SU-DHL-6 (cell line): ENCODE measurements around the gene NANOS3.
"Not testable (repeated sequence)": the region's sequence is repeated elsewhere in the genome, so short reads cannot be mapped to it uniquely, and the experiment has no call there.

Source experiments
- H2AFZ ChIP-seq: fragments of 200-600 bp; sonication (generic); 2 replicates; pipeline ENCODE4 v1.6.1; 2014; ENCODE audit warnings: low read depth, mild to moderate bottlenecking, moderate library complexity, mixed read lengths, antibody characterized with exemption, low read length; ENCODE audit not compliant: severe bottlenecking
- H3F3A ChIP-seq: fragments of 200-600 bp; shearing (Covaris generic); 2 replicates; pipeline ENCODE4 v1.6.0; 2016; ENCODE audit warnings: antibody characterized with exemption, mild to moderate bottlenecking; ENCODE audit not compliant: insufficient read depth
- H3K27ac ChIP-seq: fragments of 200-600 bp; sonication (generic); 2 replicates; pipeline ENCODE4 v1.5.1; 2016; ENCODE audit warnings: low read depth, mild to moderate bottlenecking, low read length, moderate library complexity, mixed read lengths
- H3K27me3 ChIP-seq: fragments of 200-600 bp; sonication (generic), shearing (Covaris generic); 2 replicates; pipeline ENCODE4 v1.6.0; 2014; ENCODE audit warnings: mild to moderate bottlenecking, low read length
- H3K36me3 ChIP-seq: fragments of 200-600 bp; sonication (generic); 2 replicates; pipeline ENCODE4 v1.6.1; 2014; ENCODE audit warnings: mild to moderate bottlenecking, low read length, mixed read lengths
- H3K4me2 ChIP-seq: fragments of 300-600, 200-600 bp; shearing (Covaris generic), sonication (generic); 2 replicates; pipeline ENCODE4 v1.6.0; 2014; ENCODE audit warnings: low read length, low read depth, mild to moderate bottlenecking; ENCODE audit not compliant: poor library complexity, severe bottlenecking
- H3K4me3 ChIP-seq: fragments of 200-600 bp; sonication (generic); 2 replicates; pipeline ENCODE4 v1.5.1; 2014; ENCODE audit warnings: antibody characterized with exemption, low read length, mild to moderate bottlenecking, mixed read lengths; ENCODE audit not compliant: insufficient read depth, poor library complexity, severe bottlenecking
- H3K79me2 ChIP-seq: fragments of 200-600 bp; sonication (generic); 2 replicates; pipeline ENCODE4 v1.6.1; 2014; ENCODE audit warnings: mild to moderate bottlenecking, low read length, moderate library complexity; ENCODE audit not compliant: insufficient read depth
- H3K9ac ChIP-seq: fragments of 200-600 bp; sonication (generic); 2 replicates; pipeline ENCODE4 v1.7.0; 2014; ENCODE audit warnings: mild to moderate bottlenecking, low read length
- H3K9me2 ChIP-seq: fragments of 200-600 bp; sonication (generic); replicated peaks from 2 replicates; pipeline ENCODE4 v1.6.1; 2014; ENCODE audit warnings: low read length; ENCODE audit not compliant: insufficient read depth
- H3K9me3 ChIP-seq: fragments of 200-600 bp; sonication (generic); 2 replicates; pipeline ENCODE4 v1.6.1; 2014; ENCODE audit warnings: low read length, mixed read lengths; ENCODE audit not compliant: insufficient read depth
- H4K20me1 ChIP-seq: fragments of 200-600 bp; sonication (generic); 2 replicates; pipeline ENCODE4 v1.6.1; 2014; ENCODE audit warnings: low read depth, mild to moderate bottlenecking, antibody characterized with exemption, low read length, moderate library complexity, mixed read lengths
- CTCF ChIP-seq: fragments of 200-600 bp; sonication (generic); IDR thresholded peaks from one replicate; pipeline ENCODE4 v1.5.1; 2017; ENCODE audit warnings: antibody characterized with exemption, mild to moderate bottlenecking, low read length, moderate library complexity; ENCODE audit not compliant: insufficient read depth, poor library complexity, severe bottlenecking
- EZH2phosphoT487 ChIP-seq: fragments of 200-600 bp; sonication (generic), shearing (Covaris generic); conservative IDR thresholded peaks from 2 replicates; pipeline ENCODE4 v1.6.1; 2018; ENCODE audit warnings: mild to moderate bottlenecking, antibody characterized with exemption, low read length, moderate library complexity, mixed read lengths

Gene NANOS3

GRCh38 chr19:13920940-13921747, 44.2 kb downstream of the NANOS3 start:
- Histone ChIP-seq H3F3A (no peaks in the 10 kb centered on the region), H2AFZ (no peak overlapping the region), H3K79me2 (no peaks in the 10 kb centered on the region)

GRCh38 chr19:13922118-13922517, 45.2 kb downstream of the NANOS3 start:
- not testable (repeated sequence) for H3F3A ChIP-seq, H2AFZ ChIP-seq, H3K9me3 ChIP-seq, H3K27ac ChIP-seq, H3K4me2 ChIP-seq, H3K9ac ChIP-seq, H4K20me1 ChIP-seq, H3K79me2 ChIP-seq, H3K9me2 ChIP-seq, H3K4me3 ChIP-seq, H3K27me3 ChIP-seq
- H3K36me3 ChIP-seq, result peaks cover 11% of the 10 kb centered on the region

More at GRCh38 chr19:13920940-13921747, 44.2 kb downstream of the NANOS3 start:
- H3K9me2 ChIP-seq, result no peaks in the 10 kb centered on the region
- H3K9ac ChIP-seq, result no peak overlapping the region
- H3K4me3 ChIP-seq, result no peak overlapping the region
- no peaks in the 10 kb centered on the region for H3K27me3 ChIP-seq
- no peak overlapping the region for H3K27ac ChIP-seq
- H3K9me3 ChIP-seq, result no peaks in the 10 kb centered on the region
- no peaks in the 10 kb centered on the region for H4K20me1 ChIP-seq
- no peak overlapping the region for H3K4me2 ChIP-seq
- peaks cover 11% of the 10 kb centered on the region for H3K36me3 ChIP-seq
- no peak for TF ChIP-seq EZH2phosphoT487
- no peak for TF ChIP-seq CTCF

GRCh38 chr19:13923194-13923987, 46.5 kb downstream of the NANOS3 start:
- no peaks in the 10 kb centered on the region for H3K9me3 ChIP-seq
- no peak overlapping the region for H2AFZ ChIP-seq
- H3K9me2 ChIP-seq, result no peaks in the 10 kb centered on the region
- H3K9ac ChIP-seq, result no peak overlapping the region
- no peaks in the 10 kb centered on the region for H3K27me3 ChIP-seq
- no peaks in the 10 kb centered on the region for H3K79me2 ChIP-seq
- no peaks in the 10 kb centered on the region for H4K20me1 ChIP-seq
- no peak for TF ChIP-seq CTCF
- no peak for TF ChIP-seq EZH2phosphoT487
- H3K27ac ChIP-seq, result no peak overlapping the region
- no peaks in the 10 kb centered on the region for H3F3A ChIP-seq
- no peak overlapping the region for H3K4me3 ChIP-seq
- H3K36me3 ChIP-seq, result peaks cover 11% of the 10 kb centered on the region
- H3K4me2 ChIP-seq, result no peak overlapping the region

- TF ChIP-seq CTCF (no peak), EZH2phosphoT487 (no peak)
- Histone ChIP-seq H3K9ac (no peak overlapping the region), H3K79me2 (no peaks in the 10 kb centered on the region), H3K27me3 (no peaks in the 10 kb centered on the region), H4K20me1 (no peaks in the 10 kb centered on the region), H3K9me2 (no peaks in the 10 kb centered on the region), H2AFZ (no peak overlapping the region), H3K36me3 (peaks cover 4% of the 10 kb centered on the region), H3K27ac (no peak overlapping the region), H3K9me3 (no peaks in the 10 kb centered on the region), H3K4me3 (no peak overlapping the region), H3F3A (no peaks in the 10 kb centered on the region), H3K4me2 (no peak overlapping the region)
These were observed 49.1 kb downstream of the NANOS3 start for GRCh38 chr19:13926010-13926409.
